HCT116 (cell line): ENCODE measurements around the gene CD58.

Source experiments
- SP1 ChIP-seq: IDR thresholded peaks from 2 replicates; pipeline ENCODE4 v1.6.1; 2012; ENCODE audit warnings: low read depth
- ZNF274 ChIP-seq: fragments of 200-500 bp; sonication (Bioruptor generic); IDR thresholded peaks from 2 replicates; pipeline ENCODE4 v1.6.1; 2014; ENCODE audit warnings: mild to moderate bottlenecking, low read depth, low read length, inconsistent platforms
- TF ChIP-seq, protein P1 (sequence below), 3 experiments: fragments of 200-600 bp in 1 of 3; sonication (generic) in 1 of 3; IDR thresholded peaks in 2 of 3; conservative IDR thresholded peaks in 1 of 3; 2 replicates each; pipeline ENCODE4 v1.5.1; 2012 to 2017; ENCODE audit warnings: low read depth in 2 of 3, low read length in 2 of 3, antibody characterized with exemption in 1 of 3, borderline replicate concordance in 1 of 3, control low read depth in 1 of 3, mild to moderate bottlenecking in 1 of 3, mixed read lengths in 1 of 3, mixed run types in 1 of 3, moderate library complexity in 1 of 3; ENCODE audit not compliant: insufficient read depth in 1 of 3

DNA sequence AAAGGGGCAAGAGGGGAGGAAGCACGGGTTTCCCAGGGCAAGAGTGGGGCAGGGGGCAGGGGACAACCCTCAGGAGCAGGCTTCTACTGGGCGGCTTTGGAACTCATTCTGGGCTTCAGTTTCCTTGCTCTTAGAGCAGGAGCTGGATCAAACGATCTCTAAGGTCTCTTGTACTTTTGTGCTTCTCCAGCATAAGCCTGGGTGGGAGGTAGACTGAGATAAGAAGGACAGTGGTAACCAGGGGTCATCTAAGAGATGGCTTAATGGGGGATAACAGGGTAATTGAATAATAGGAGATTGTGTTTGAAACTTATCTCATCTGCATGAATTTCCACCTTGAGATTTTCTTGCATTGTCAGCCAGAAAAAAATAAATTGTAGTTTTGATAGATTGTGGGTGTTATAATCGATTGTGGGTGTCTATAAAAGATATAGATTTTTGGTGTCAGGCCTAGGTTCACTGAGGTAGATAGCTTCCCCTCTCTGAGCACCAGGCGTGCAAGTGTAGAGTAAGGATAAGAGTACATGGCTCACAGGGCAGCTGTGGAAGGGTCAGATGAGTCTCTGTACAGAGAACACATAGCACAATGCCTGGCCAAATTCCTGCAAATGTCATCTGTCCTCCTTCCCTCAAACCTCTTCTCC, 68.0 kb downstream of the CD58 start:
- TF ChIP-seq SP1, result no peak
- TF ChIP-seq, protein P1, sequence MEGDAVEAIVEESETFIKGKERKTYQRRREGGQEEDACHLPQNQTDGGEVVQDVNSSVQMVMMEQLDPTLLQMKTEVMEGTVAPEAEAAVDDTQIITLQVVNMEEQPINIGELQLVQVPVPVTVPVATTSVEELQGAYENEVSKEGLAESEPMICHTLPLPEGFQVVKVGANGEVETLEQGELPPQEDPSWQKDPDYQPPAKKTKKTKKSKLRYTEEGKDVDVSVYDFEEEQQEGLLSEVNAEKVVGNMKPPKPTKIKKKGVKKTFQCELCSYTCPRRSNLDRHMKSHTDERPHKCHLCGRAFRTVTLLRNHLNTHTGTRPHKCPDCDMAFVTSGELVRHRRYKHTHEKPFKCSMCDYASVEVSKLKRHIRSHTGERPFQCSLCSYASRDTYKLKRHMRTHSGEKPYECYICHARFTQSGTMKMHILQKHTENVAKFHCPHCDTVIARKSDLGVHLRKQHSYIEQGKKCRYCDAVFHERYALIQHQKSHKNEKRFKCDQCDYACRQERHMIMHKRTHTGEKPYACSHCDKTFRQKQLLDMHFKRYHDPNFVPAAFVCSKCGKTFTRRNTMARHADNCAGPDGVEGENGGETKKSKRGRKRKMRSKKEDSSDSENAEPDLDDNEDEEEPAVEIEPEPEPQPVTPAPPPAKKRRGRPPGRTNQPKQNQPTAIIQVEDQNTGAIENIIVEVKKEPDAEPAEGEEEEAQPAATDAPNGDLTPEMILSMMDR (IDR thresholded peaks at IDR 0.05 in 2 of 3, conservative IDR thresholded peaks at IDR 0.05 in 1 of 3; ENCODE audit: borderline replicate concordance in 1 of 3, insufficient read depth in 1 of 3, low read depth in 2 of 3, low read length in 2 of 3), result no peak
- no peak for TF ChIP-seq ZNF274
